Adipose tissue (tissue), 3 donors: ENCODE results near the gene HAND1. TPM values are rescaled to one million over a fixed set of nuclear protein-coding genes. Genes with fewer than 3 reads are reported as not detected.

Experiments
- H3K27ac ChIP-seq: one replicate; pipeline ENCODE4 v1.5.1; 2013; ENCODE audit warnings: low read depth, low read length
- WGBS, 3 donors: extraction: QIAGEN DNeasy Blood & Tissue Kit; methylation state at CpG; one replicate each; pipeline ENCODE4 v1.1.7; 2013; 5-methylcytosine and 5-hydroxymethylcytosine counted together
- polyA plus RNA-seq, 3 donors: library from polyadenylated mRNA; stranded (reverse); fragments of 200-250 nt; gene quantifications; one replicate each; pipeline ENCODE4 v1.2.3, GENCODE V29; 2013
- donor health status: healthy with polysubstance abuse.
- donor health status: Bipolar disorder and iron deficiency.
- donor health status: healthy.

Gene HAND1
- polyA plus RNA-seq, 3 donors, result not detected

GRCh38 chr5:154483654-154484392 lies 5.8 kb upstream of the HAND1 start:
- no peak overlapping the region for H3K27ac ChIP-seq
- WGBS, 3 donors, result 7 to 10% (median 9%) methylated on average over 34 of the region's 34 CpGs

- no peak overlapping the region for H3K27ac ChIP-seq
- WGBS, 3 donors, result 6 to 9% (median 7%) methylated on average over 49 of the region's 49 CpGs
Measured at GRCh38 chr5:154482528-154483449, 4.8 kb upstream of the HAND1 start.

- 23 to 30% (median 23%) methylated on average over 11 of the region's 11 CpGs for WGBS, 3 donors
- no peak overlapping the region for H3K27ac ChIP-seq
Measured at GRCh38 chr5:154481584-154482381, 3.8 kb upstream of the HAND1 start.

GRCh38 chr5:154480847-154481246 lies 2.8 kb upstream of the HAND1 start:
- H3K27ac ChIP-seq, result no peak overlapping the region
- 14 to 36% (median 15%) methylated on average over 3 of the region's 3 CpGs for WGBS, 3 donors

GRCh38 chr5:154479944-154480750 lies 2.1 kb upstream of the HAND1 start:
- H3K27ac ChIP-seq, result no peak overlapping the region
- 8 to 13% (median 10%) methylated on average over 31 of the region's 31 CpGs for WGBS, 3 donors

GRCh38 chr5:154479160-154479943 lies 1.3 kb upstream of the HAND1 start:
- 3 to 5% (median 3%) methylated on average over 44 of the region's 44 CpGs for WGBS, 3 donors
- H3K27ac ChIP-seq, result no peak overlapping the region

- 6 to 7% (median 6%) methylated on average over 27 of the region's 27 CpGs for WGBS, 3 donors
- H3K27ac ChIP-seq, result no peak overlapping the region
Measured at GRCh38 chr5:154478752-154479159, 729 bp upstream of the HAND1 start.

- no peak overlapping the region for H3K27ac ChIP-seq
- WGBS, 3 donors, result 2% methylated on average over 62 to 68 of the region's 68 CpGs
Measured at GRCh38 chr5:154477382-154478223, 424 bp downstream of the HAND1 start.

- WGBS, 3 donors, result 5 to 6% (median 5%) methylated on average over 38 of the region's 38 CpGs
Measured at GRCh38 chr5:154476354-154477205, 1.4 kb downstream of the HAND1 start.

GRCh38 chr5:154475591-154476353 lies 2.3 kb downstream of the HAND1 start:
- no peak overlapping the region for H3K27ac ChIP-seq
- WGBS, 3 donors, result 7 to 8% (median 8%) methylated on average over 45 to 46 of the region's 46 CpGs

More at GRCh38 chr5:154476354-154477205, 1.4 kb downstream of the HAND1 start:
- no peak overlapping the region for H3K27ac ChIP-seq

- no peak overlapping the region for H3K27ac ChIP-seq
- WGBS, 3 donors, result 13 to 17% (median 15%) methylated on average over 17 of the region's 17 CpGs
Measured at GRCh38 chr5:154474396-154475334, 3.4 kb downstream of the HAND1 start.

GRCh38 chr5:154473581-154474283 lies 4.3 kb downstream of the HAND1 start:
- WGBS, 3 donors, result 12 to 22% (median 14%) methylated on average over 36 to 40 of the region's 40 CpGs
- no peak overlapping the region for H3K27ac ChIP-seq

- 6 to 12% (median 8%) methylated on average over 35 of the region's 35 CpGs for WGBS, 3 donors
- no peak overlapping the region for H3K27ac ChIP-seq
Measured at GRCh38 chr5:154472871-154473580, 5.0 kb downstream of the HAND1 start.
